DND-41 (cell line): Measurements from ENCODE around the gene LRRC3.

Source experiments
- EZH2 ChIP-seq: IDR thresholded peaks from 3 replicates; pipeline ENCODE4 v1.6.1; 2012; ENCODE audit warnings: borderline replicate concordance, low read depth, mild to moderate bottlenecking, moderate library complexity, low read length, inconsistent platforms; ENCODE audit not compliant: severe bottlenecking
- TF ChIP-seq, protein P1 (sequence below): IDR thresholded peaks from 2 replicates; pipeline ENCODE4 v1.5.1; 2012; ENCODE audit warnings: borderline replicate concordance, low read length, moderate library complexity, mild to moderate bottlenecking; ENCODE audit not compliant: poor library complexity, severe bottlenecking; ENCODE audit errors: extremely low read depth

DNA sequence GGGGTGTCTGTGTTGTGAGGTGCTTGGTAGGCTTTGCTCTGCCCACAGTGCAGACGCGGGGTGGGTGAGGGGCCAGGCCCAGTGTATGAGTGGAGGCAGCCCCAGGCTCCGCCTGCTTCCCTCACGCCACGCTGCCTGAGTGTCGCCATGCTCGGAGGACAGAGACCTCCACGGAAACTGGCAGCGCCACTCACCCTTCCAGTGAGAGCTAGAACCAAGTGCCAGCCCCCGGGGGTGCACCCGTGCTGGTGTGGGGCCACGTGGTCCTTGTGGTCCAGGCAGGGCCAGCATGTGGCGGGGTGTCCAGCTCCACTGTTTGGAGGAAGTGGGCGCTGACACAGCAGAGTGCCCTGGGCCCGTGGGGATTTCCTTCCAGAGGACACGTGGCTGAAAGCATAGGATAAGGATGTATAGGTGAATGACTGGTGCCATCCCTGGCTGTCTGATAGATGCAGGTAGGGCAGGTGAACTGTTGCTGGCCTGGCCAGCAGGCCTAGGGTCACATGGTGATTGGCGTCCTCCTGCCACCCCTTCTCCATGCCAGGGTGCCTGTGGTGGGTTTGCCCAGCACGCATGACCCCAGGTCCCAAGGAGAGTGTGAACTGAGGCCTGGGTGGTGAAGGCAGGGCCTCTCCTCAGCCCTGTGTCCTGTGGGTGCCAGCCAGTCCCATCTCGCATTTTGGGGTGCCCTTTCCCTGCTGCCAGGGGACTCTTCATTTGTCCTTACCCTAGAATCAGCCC lies 3.8 kb downstream of the LRRC3 start:
- TF ChIP-seq, protein P1, sequence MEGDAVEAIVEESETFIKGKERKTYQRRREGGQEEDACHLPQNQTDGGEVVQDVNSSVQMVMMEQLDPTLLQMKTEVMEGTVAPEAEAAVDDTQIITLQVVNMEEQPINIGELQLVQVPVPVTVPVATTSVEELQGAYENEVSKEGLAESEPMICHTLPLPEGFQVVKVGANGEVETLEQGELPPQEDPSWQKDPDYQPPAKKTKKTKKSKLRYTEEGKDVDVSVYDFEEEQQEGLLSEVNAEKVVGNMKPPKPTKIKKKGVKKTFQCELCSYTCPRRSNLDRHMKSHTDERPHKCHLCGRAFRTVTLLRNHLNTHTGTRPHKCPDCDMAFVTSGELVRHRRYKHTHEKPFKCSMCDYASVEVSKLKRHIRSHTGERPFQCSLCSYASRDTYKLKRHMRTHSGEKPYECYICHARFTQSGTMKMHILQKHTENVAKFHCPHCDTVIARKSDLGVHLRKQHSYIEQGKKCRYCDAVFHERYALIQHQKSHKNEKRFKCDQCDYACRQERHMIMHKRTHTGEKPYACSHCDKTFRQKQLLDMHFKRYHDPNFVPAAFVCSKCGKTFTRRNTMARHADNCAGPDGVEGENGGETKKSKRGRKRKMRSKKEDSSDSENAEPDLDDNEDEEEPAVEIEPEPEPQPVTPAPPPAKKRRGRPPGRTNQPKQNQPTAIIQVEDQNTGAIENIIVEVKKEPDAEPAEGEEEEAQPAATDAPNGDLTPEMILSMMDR = no peak
- no peak for TF ChIP-seq EZH2
